Measurements from ENCODE around the gene NANOG. TPM values are rescaled to one million over a fixed set of nuclear protein-coding genes. Genes with fewer than 3 reads are reported as not detected.
"Not testable (repeated sequence)": the region's sequence is repeated elsewhere in the genome, so short reads cannot be mapped to it uniquely, and the experiment has no call there.

Gene NANOG
- total RNA-seq, 4 donors from 2014 or later = 0.06 to 0.15 (median 0.12) TPM; not detected in 1

DNA sequence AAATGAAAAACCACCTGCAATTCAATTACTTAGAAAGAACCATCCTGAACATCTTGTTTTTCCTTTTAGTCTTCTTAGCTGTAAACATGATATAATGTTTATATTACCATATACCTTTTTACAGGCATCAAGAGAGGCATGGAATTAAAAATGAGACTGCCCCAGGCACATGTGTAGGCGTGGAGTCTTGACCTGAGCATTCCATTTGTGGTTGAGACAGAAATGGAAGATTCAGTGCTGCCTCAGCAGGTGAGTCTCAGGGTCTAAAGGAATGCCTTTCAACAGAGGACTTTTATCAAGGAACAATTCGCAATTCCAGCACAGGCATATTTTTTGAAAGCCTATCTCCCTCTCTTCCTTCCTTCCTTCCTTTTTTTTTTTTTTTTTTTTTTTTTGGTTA, 32.2 kb upstream of the NANOG start:
- DNase-seq (ENCODE audit: low spot score in 2 of 2) = no peak
- WGBS, 2 donors = 46 to 47% methylated on average over 2 of the region's 2 CpGs
- no peak overlapping the region for H3K4me3 ChIP-seq (ENCODE audit: low read depth, poor library complexity, severe bottlenecking)
- TF ChIP-seq, protein P1, sequence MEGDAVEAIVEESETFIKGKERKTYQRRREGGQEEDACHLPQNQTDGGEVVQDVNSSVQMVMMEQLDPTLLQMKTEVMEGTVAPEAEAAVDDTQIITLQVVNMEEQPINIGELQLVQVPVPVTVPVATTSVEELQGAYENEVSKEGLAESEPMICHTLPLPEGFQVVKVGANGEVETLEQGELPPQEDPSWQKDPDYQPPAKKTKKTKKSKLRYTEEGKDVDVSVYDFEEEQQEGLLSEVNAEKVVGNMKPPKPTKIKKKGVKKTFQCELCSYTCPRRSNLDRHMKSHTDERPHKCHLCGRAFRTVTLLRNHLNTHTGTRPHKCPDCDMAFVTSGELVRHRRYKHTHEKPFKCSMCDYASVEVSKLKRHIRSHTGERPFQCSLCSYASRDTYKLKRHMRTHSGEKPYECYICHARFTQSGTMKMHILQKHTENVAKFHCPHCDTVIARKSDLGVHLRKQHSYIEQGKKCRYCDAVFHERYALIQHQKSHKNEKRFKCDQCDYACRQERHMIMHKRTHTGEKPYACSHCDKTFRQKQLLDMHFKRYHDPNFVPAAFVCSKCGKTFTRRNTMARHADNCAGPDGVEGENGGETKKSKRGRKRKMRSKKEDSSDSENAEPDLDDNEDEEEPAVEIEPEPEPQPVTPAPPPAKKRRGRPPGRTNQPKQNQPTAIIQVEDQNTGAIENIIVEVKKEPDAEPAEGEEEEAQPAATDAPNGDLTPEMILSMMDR (IDR thresholded peaks at IDR 0.05) = no peak
- TF ChIP-seq POLR2A (IDR thresholded peaks at IDR 0.05) = no peak
- intact Hi-C loops (cut with DNase I; ENCODE audit: low total_unique reads) = no loop called here

DNA sequence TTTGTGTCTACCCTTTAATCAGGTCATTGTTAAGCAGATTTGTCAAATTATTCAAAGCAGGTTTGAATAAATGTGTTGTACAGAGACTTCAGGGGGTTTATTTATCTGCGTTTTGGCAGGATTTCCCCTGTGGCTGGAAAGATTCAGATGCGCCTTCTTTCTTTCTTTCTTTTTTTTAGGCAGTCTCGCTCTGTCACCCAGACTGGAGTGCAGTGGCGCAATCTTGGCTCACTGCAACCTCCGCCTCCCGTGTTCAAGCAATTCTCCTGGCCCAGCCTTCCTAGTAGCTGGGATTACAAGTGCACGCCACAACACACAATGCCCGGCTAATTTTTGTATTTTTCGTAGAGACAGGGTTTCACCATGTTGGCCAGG, 30.4 kb upstream of the NANOG start:
- DNase-seq (ENCODE audit: low spot score in 2 of 2) = no peak
- TF ChIP-seq, protein P1 (IDR thresholded peaks at IDR 0.05) = no peak
- TF ChIP-seq POLR2A (IDR thresholded peaks at IDR 0.05) = no peak
- 39 to 42% methylated on average over 9 of the region's 9 CpGs for WGBS, 2 donors
- no peak overlapping the region for H3K4me3 ChIP-seq (ENCODE audit: low read depth, poor library complexity, severe bottlenecking)
- intact Hi-C loops (cut with DNase I; ENCODE audit: low total_unique reads) = no loop called here

DNA sequence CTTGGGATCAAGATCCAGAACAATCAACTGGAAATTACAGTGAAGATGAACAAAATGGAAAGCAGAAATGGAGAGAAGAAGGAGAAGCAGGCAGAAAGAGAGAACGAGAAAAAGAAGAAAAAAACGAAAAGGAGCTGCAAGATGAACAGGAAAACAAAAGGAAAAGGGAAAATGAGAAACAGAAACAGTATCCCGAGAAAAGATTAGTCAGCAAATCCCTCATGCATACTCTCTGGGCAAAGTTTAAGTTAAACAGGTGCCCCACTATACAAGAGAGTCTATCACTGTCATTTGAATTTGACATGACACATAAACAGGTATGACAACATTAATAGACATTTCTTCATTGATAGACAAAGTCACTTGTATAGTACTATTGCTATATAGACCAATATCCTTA, 19.2 kb upstream of the NANOG start:
- H3K4me3 ChIP-seq (ENCODE audit: low read depth, poor library complexity, severe bottlenecking) = no peak overlapping the region
- TF ChIP-seq, protein P1 (IDR thresholded peaks at IDR 0.05) = no peak
- TF ChIP-seq POLR2A (IDR thresholded peaks at IDR 0.05) = no peak
- WGBS, 2 donors = 48 to 51% methylated on average over 3 of the region's 3 CpGs
- DNase-seq (ENCODE audit: low spot score in 2 of 2) = no peak
- intact Hi-C loops (cut with DNase I; ENCODE audit: low total_unique reads) = no loop called here

DNA sequence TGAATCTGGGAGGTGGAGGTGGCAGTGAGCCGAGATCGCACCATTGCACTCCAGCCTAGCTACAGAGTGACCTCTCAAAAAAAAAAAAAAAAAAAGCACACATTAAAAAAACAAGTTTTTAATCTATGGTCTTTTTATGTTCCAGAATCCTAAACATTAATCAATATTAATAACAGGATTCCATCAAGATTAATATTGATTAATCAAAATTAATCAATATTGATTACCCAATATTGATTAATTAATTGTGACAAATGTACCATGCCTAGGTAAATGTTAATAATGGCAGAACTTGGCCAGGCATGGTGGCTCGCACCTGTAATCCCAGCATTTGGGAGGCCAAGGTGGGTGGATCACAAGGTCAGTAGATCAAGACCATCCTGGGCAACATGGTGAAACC, 7.9 kb upstream of the NANOG start:
- TF ChIP-seq POLR2A (IDR thresholded peaks at IDR 0.05) = no peak
- TF ChIP-seq, protein P1 (IDR thresholded peaks at IDR 0.05) = no peak
- intact Hi-C loops (cut with DNase I; ENCODE audit: low total_unique reads) = no loop called here
- 76% methylated on average over 3 of the region's 3 CpGs for WGBS, 2 donors
- no peak for DNase-seq (ENCODE audit: low spot score in 2 of 2)
- no peak overlapping the region for H3K4me3 ChIP-seq (ENCODE audit: low read depth, poor library complexity, severe bottlenecking)

DNA sequence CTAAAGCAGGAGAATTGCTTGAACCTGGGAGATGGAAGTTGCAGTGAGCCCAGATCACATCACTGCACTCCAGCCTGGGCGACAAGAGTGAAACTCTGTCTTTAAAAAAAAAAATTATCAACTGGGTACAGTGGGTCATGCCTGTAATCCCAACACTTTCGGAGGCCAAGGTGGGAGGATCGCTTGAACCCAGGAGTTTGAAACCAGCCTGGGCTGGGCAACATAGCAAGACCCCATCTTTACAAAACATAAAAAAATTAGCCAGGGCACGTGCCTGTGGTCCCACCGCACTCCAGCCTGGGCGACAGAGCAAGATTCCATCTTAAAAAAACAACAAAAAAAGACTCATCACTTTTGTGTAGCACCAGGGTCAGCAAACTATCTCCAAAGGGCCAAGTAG, 7.1 kb upstream of the NANOG start:
- no peak for DNase-seq (ENCODE audit: low spot score in 2 of 2)
- 88 to 90% methylated on average over 6 of the region's 6 CpGs for WGBS, 2 donors
- intact Hi-C loops (cut with DNase I; ENCODE audit: low total_unique reads) = no loop called here
- TF ChIP-seq POLR2A (IDR thresholded peaks at IDR 0.05) = no peak
- TF ChIP-seq, protein P1 (IDR thresholded peaks at IDR 0.05) = no peak
- no peak overlapping the region for H3K4me3 ChIP-seq (ENCODE audit: low read depth, poor library complexity, severe bottlenecking)

DNA sequence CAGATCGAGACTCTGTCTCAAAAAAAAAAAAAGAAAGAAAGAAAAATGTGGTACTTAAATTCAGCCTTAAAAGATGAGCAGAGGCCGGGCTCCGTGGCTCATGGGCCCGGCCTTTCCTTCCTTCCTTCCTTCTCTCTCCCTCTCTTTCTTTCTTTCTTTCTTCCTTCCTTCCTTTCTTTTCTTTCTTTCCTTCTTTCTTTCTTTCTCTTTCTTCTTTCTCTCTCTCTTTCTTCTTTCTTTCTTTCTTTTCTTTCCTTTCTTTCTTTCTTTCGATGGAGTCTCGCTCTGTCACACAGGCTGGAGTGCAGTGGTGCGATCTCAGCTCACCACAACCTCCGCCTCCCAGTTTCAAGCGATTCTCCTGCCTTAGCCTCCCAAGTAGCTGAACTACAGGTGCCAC, 5.8 kb upstream of the NANOG start:
- intact Hi-C loops (cut with DNase I; ENCODE audit: low total_unique reads); DNase-seq (ENCODE audit: low spot score in 2 of 2); H3K4me3 ChIP-seq (ENCODE audit: low read depth, poor library complexity, severe bottlenecking): not testable (repeated sequence)
- WGBS, 2 donors = 93 to 95% methylated on average over 9 of the region's 9 CpGs

Data from lower leg skin (tissue), 4 donors.